GM19238 (cell line): ENCODE data around the gene ZNF385D.

Source experiments
- DNase-seq: peaks from one replicate; pipeline ENCODE4 v3.0.0; 2011; ENCODE audit warnings: low spot score; ENCODE audit not compliant: insufficient read length

The ZNF385D gene

DNA sequence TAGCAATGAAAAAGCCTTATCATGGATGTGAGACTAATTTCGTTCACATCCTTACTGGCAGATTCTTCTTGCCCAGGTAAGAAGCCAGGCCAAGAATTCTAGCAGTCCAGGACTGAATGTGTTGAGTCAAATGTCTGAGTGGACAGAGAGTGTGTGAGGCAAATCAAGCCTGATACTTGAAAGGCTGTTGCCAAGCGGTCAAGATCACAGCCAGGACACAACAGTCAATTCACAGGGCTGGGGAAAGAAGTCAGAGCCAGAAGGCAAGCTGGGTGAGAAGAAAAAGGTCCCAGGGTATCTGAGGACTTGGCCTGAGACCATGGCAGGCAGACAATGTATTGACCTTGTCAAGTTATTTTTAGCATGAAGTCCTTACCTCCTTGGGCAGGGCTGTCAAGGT lies 301.3 kb downstream of the ZNF385D start:
- no peak for DNase-seq

DNA sequence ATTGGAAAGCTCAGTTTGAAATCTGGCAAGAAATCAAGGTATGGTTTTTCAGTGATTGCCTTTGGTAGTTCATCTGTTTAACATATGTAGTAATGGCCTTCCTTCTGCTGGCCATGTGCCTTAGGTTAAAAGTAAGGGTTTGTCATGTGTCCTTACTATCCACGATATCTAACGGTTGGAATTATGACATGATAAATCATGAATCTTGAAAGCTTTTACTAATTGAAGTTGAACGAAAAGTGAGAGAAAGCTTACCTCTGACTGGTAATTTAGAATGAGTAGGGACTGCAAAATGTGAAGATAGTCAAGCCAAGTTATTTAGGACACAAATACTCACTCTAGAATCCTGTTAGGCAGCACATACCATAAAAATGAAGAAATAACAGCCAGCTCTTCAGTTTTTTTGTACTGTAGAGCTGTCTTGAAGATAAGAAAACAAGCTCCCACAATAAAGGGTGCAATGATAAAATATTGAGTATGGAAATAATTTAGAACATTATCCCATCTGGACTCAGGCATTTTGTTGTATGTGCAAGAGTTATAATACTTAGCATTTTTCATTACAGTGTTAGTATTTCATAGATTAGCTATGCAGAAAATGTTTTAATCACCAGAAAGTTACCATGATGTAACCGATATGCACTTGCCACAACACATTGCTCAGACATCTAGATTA lies 303.4 kb downstream of the ZNF385D start:
- no peak for DNase-seq

DNA sequence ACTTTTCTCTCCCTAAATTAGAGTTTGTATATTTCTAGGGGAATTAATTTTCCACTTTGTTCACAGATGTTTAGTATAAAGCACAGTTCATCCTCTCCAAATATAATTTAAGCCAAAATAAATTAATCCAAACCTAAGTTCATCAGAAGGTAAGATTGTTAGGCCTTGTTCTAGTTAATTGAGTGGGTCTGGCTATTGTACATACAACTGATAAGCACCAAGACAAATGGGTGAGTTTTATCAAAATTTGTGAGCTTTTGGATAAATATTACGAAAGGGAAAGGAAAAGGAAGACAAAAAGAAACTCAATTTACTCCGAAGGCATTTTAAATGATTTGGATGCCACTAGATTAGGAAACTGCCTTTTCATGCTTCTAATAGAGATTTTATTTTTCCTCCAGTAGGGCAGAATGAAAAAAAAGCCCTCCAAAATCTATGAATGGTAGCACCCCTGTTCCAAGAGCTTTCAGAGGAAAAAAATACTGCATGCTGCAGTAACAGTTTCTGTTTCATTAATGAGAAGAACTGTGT lies 304.0 kb downstream of the ZNF385D start:
- no peak for DNase-seq

DNA sequence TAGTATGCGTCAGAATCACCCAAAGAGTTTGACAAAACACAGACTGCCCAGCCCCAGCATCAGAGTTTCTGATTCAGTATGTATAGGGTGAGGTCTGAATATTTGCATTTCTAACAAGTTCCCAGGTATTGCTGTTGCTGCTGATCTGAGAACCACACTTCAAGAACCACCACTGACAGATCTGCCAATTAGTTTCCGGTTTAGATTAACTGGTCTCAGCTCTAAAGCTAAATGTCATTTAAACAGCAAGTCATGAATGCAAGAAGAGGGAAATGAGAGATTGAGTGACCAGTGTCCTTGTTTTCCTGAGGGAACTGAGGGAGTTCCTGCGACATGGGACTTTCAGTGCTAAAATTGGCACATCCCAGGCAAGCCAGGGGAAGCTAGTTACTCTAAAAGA lies 305.0 kb downstream of the ZNF385D start:
- DNase-seq = no peak

DNA sequence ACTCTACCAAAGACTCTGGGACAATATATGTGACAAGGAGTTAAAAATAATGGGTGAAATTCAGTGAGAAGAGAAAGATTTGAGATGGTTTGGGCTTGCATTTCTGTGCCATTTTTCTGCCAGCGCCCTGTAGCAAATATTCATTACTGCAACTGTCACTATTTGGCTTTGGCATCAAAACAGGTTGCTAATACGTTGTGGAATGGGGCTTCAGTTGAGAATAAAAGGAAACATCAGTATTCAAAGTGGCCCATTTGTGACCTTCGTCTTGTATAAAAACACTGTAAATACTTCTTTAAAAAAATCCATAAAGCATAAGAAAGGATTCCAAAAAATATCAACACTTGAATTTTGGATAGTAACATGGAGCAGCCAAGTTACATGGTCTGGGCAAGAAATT lies 309.2 kb downstream of the ZNF385D start:
- DNase-seq = no peak

DNA sequence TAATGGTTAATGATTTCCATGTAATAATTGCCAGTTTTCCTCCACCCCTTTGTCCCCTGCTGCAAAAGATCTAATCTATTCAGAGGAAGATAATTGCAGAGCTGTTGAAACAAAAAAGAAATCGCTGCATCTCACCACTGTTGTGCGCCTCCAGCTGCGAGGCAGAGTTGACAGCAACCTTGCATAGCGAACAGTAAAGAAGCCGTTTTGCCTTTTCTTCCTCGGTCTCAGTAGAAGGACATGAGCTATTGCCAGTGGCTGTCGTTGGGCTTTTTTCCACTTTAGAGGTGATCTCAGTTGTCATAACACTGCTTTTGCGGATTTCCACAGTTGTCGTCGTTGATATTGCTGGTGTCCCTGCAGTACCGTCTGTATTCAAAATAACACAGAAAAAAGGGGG lies 314.2 kb downstream of the ZNF385D start:
- no peak for DNase-seq

DNA sequence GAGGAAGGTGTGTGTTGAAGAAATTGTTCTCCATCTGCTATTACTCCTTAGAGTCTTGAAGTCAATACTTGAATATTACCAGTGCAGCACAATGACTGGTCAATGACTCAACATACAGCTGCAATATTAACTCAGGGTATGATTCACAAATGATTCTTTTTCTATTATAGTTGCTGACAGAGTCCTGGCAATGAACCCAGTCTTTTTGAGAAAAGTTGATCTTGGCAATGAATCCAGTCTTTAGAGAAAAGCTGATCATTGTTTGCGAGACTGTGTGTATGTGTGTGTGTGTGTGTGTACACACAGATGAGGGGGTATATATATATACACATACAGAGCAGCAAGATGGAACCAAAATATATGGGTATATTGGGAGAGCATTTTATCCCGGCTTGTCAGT lies 315.1 kb downstream of the ZNF385D start:
- no peak for DNase-seq

DNA sequence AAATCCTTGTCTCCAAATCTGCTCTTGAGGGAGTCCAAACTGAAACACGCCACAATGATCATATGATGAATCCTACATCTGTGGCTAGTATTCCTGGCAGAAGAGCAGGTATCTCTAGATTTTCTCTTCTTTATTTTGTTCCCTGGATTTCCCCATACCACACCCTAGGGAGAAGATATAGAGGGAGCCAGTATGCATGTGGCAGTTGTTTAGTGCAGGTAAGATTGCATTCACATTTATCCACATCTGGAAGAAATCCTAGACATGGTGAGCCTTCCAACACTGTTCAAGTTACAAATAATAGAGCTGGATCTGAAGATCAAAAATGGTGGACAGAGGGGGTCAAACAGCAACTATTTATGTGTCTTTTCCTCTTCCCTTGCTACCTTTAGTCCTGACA lies 316.7 kb downstream of the ZNF385D start:
- DNase-seq = no peak

DNA sequence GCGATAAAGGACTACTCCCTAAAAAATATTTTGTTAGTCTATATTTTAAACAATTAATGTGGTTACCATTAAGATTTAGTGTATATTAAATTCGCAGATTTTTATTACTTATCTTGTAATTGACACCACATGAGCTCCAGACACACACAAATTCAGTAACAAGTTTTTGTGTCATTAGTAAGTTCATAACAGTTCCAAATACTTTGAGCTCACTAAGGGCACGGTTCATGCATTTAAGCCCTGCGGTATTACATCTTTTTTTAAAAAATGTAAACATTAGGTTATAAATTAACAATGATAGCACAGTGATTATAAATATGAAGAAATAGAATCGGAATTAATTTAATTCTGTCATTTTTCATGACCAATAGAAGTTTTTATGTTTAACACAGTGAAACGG lies 317.3 kb downstream of the ZNF385D start:
- no peak for DNase-seq

DNA sequence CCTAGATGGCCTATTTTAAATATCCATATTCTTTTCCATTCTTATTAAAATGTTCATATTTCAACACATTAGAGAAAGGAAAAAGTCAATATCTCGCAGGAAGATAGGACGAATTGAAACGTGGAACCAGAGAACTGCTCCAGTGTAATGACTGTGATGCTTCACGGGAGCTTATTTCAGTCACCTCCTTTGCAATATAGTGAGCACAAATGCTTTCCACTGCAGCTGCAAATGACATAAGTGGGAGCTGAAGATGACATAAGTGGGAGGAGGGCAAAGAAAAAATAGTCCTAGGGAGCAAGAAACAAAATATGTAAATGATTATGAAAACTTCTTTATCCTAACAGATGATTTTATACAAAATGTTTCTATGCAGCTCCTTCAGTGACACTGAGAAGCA lies 324.1 kb downstream of the ZNF385D start:
- DNase-seq = no peak

DNA sequence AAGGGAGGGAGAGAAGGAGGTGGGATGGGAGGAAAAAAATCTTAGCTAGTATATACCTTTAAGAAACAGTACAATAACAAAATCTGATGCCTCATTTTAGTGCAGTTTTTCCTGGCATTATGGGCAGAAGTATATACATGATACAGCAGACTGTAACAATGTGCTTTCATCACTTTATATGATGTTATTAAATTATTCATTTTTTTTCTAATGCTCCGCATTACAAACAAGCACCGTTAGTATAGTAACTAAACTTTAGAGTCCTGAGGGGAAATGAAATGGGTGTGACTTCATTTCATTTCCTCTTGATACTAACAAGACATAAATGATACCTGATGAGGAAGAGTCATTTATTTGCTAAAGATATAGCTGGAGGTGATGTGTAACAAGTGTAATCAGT lies 325.3 kb downstream of the ZNF385D start:
- no peak for DNase-seq

DNA sequence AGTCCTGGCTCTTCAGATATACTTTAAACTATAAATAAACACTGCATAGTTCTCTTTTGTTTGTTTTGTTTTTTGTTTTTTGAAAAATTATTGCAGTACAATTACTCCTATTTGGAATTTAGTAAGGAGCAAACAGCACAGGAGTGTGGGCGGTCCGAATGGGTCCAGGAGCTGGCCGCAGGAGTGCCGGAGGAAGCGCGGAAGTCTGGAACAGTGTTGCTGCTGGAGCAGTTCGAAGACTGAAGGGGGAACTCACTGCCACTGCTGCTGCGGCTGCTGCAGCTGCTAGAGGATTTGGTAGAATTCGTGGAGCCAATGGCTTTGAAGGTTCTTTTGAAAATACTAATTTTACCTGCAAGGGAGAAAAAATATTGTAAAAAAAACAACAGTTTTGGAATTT lies 329.9 kb downstream of the ZNF385D start:
- no peak for DNase-seq

DNA sequence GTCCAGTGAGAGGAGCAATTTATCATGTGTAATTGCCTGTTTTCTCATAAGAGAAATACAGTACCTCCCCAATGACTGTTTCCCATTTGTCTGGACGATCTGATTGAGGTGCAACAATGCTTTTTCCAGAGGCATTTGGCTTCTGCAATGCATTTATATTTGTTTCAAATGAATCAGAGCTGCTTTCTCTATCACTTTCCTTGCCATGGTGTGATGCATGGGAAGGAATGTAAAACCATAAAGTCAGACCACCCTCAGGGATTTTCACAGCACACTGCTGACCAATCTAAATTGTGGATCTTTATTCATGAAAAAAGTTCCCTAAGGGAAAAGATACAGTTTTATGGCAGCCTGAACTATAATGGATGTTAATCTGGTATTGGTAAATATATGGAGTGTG lies 333.0 kb downstream of the ZNF385D start:
- no peak for DNase-seq

DNA sequence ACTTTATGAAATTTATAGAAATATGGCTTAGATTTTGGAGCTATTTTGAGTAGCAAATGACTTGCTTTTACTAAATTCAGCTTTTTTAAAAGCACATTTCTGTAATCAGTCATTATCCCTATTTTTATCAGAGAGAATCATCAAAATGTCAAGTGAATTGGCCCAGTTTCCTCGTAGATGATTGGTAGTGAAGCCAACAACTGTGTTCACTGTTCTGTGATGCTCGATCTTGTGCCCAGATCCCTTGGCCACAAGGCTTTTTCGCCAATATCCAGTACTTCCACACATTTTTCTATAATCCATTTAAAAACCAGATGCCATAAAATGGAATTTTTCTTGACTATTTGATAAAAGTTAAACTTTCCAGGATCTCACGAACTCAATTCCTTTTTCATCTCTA lies 336.5 kb downstream of the ZNF385D start:
- DNase-seq = no peak

DNA sequence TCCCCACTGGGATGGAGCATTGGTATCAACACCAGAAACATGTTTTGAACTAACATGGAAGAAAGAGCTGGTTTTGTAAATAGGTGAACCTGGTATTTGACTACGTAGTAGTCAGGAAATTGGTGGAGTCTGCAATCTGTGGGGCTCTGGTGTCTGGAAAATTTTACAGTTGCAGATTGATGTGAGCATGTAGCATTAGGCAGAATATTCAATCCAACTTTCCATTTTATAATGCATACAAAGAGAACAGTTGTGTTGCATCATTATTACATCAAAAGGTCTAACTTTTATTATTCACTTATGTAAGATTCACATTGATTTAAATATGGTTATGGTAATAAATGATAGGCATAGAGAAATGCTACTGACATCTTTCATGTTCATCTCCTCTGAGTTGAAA lies 340.0 kb downstream of the ZNF385D start:
- no peak for DNase-seq

DNA sequence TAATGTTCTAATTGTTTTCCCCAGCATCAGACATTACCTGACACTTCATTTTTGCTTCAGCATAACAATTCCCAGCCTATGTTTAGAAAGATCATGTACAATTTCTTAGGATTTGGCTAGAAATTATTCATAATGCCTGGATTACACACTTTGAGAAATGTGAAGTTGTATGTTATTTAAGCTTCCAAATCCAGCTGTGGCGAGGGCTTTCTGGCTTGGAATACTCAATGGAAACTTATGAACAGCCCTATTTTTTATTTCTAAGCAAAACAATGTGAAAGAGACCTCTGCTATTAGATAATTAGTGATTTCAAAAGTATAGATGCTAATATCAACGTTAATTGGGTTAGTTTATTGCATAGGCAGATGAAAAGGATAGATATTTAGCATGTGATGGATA lies 341.6 kb downstream of the ZNF385D start:
- no peak for DNase-seq

DNA sequence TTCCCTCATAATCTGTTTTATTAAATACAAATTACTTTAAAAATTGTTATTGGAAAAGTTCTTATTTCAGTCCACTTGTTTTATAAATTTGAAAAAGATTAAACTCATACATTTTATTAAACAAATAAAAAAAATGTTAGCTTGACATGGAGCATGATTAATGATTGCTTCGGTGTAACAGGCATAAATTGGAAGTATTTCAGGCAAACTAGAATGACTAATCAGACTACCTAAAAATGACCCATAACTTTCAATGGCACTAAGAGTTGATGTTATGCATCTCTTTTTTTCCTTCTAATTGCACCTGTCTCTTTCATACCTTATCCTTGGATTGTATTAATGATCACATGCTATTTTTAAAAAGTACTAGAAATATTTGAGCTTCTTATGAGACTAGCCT lies 343.3 kb downstream of the ZNF385D start:
- DNase-seq = no peak

DNA sequence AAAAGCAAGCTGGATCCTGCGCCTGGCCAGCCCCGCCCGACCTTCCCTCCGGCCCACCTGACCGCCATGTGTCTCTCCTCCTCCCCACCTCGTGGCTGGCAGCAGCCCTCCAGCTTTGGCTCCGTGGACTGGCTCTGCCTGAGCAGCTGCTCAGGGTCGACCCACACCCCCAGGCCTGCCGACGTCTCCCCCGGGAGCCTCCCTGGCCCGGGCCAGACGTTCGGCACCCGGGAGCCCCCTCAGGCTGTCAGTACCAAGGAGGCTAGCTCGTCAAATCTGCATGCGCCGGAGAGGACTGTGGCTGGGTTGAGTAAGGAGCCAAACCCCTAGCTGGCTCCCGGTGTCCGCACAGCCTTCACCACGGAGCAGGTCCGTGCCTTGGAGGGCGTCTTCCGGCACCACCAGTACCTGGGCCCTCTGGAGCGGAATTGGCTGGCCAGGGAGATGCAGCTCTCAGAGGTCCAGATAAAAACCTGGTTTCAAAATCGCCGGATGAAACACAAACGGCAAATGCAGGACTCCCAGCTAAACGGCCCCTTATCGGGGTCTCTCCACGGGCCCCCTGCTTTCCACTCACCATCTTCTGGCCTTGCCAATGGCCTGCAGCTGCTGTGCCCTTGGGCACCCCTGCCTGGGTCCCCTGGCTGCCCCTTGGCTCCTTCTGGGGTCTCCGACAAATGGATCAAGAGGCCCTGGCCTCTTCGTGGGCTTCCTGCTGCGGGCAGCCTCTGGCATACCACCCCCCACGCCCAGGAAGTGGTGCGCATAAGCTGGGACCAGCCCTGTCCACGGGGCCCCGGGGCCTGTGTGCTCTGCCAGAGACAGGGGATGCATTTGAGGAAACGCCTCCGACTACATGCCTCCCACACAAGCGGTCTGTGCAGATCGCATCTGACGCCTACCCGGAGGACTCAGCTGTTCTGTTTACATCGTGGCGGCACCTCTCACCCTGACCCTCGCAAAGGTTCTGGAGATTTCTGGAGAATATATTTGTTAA lies 345.0 kb downstream of the ZNF385D start:
- no peak for DNase-seq

DNA sequence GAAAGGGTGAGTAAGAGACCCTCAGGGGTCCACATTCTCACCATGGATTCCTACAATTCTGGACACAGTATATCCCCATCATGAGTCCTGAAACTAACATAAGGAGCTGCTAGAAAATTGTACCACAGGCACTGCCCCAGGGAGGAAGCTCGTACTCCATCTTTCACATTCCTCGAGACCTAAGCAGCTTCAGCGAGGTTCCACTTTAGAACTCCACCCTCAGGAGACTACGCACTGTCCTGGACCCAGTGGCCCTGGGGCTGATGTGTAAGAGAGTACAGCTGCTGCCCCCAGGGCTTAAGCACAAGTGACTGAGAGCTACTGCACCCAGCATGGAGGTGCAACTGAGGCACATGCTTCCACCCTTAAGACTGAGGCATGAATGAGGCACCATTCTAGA lies 352.5 kb downstream of the ZNF385D start:
- DNase-seq = no peak

DNA sequence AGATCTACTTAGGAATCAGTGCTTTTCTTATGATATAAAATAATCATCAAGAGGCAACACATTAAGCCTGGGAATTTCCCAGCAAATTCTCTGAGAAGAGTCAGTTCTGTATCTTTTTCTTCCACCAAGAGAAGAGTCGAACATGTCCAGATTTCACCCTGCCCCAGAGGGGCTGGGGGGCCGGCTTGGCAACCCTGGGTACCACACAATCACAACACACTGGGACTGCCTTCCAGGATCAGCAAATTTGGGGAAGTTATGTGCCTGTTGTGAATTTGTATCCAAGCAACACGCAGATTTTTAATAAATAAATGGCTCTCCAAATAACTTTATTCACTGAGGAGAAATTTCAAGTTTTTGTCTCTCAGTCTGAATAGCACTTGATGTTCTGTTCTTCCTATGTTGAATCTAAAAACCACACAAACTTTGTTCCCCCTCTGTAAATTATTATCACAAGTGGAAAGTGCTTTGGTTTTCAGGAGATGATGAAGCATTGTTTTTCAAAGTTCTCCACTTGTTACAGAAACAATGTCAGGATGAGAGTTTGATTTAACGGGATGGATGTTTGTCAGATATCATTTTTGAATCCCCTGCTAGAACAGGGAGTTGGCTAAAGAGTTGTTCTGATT lies 357.2 kb downstream of the ZNF385D start:
- DNase-seq = no peak

DNA sequence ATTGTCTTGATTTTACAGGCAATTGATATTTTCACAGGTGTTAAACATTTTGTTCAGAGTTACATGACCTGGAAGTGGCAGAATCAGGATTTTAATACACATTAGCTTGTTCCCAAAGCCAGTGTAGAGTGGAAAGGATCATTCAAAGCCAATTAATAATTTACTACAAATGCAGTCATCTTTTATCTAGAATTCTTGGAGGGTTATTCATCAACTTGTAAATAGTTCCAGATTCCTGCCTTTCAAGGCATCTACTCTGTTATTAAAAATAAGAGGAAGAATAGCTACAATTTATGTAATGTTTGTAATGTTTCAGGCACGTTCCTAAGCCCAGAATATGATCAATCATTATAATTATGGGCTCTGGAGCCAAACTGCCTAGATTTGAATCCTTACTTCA lies 358.5 kb downstream of the ZNF385D start:
- no peak for DNase-seq

DNA sequence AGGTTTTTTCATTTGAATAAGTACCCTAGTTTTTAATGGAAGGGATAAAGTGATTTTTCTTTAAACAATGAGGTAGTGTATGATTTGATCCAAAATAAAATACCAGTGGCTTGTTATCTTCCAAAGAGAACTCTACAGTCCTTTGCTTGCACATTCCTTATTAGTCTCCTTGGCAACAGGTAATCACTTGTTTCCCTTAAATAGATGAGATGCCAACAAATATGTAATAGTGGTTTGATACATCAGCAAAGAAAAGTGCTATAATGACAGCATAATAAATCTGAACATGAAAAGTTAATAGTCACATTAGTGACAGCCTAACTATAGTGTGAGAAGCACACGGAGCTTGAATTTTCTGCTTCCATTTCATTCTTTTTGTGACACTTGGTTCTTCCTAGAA lies 360.2 kb downstream of the ZNF385D start:
- DNase-seq = no peak
